CD4-positive, alpha-beta T cell treated with Interferon gamma for 1 hour (primary cell): ENCODE measurements around the gene PRUNE1.

Source experiments
- DNase-seq: peaks from one replicate; pipeline ENCODE4 v3.0.0-alpha.2; 2020

Gene PRUNE1

DNA sequence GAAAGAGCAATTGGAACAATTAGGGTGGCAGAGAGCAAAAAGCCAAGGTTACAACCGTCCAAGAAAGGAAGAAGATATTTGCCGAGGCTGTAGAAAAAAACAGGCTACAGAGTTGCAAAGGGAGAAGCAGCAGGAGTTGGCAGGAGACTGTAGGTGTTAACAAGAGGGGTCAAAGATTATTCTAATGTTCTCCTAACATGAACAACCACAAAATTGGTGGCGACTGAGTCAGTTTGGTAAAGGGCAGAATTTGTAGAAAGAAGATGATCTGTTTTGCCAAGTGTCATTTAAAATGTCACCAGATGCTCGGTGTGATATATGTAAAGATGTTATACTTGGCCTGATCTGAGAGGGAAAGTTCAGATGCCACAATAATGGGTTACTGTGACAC lies 401 bp upstream of the PRUNE1 start:
- no peak for DNase-seq

GRCh38 chr1:151009206-151009587 lies 948 bp downstream of the PRUNE1 start:
- no peak for DNase-seq

DNA sequence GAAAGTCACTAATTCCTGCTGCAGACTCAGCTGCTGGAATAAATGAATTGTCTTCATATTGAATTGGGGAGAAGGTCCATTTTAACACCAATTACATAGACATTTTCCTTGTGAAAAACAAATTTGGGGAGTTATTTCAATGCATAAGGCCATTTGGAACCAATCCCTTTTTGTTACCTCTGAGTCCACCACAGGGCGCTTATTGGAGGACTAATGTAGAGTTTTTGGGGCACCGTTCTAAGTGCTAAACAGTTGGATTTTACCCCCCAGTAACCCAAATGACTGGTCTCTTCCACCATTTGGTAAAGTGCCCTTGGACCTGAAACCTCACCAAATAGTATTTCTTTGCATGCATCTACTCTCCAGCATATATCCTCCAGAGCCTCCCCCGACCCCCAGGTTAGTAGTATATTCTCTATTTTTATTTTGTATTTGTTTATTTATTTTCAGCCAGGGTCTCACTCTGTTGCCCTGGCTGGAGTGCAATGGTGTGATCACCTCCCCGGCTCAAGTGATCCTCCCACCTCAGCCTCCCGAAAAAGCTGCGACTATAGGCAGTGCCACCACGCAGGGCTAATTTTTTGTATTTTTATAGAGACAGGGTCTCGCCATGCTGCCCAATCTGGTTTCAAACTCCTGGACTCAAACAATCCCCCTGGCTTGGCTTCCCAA lies 1.6 kb downstream of the PRUNE1 start:
- no peak for DNase-seq

DNA sequence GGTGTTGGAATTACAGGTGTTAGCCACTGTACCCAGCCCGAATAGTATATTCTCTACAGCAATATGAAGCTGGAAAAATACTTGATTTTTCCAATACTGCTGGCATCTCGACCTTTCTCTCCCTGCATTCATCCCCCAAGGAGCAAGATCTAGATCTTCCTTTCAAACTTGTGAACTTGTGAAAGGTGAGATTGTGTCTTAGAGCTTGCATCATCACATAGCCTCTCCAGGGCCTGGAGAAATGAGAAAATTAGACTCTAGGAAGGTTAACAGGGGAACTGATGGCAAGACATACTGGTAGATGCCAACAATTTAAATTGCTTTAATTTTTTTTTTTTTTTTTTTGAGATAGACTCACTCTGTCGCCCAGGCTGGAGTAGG lies 2.1 kb downstream of the PRUNE1 start:
- DNase-seq = no peak

GRCh38 chr1:151011154-151011850 lies 3.1 kb downstream of the PRUNE1 start:
- no peak for DNase-seq

DNA sequence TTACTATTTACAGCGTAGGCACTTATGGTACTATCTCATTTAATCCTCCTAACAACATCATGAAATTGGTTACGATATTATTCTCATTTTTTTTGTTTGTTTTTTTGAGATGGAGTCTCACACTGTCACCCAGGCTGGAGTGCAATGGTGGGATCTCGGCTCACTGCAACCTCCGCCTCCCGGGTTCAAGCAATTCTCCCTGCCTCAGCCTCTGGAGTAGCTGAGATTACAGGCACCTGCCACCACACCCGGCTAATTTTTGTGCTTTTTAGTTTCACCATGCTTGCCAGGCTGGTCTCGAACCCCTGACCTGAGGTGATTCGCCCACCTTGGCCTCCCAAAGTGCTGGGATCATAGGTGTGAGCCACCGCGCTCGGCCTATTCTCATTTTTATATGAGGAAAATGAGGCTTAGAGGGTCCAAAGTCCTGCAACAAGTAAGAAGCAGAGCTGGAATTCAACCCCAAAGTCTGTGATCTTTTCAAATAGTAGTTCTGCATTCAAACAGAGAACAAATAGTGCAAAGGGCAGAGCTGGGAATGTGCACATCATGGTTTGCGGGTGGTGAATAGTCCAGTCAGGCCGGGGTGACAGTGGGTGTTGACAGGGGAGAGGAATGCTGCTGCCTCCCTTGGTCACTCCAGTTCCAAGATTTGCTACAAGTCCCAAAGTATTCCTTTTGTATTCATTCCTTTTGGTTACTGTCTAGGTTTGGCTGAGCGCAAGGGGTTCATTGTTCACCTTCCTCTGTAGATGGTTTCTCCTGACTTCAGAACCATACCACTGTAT lies 4.6 kb downstream of the PRUNE1 start:
- no peak for DNase-seq

GRCh38 chr1:151013518-151013917 lies 5.3 kb downstream of the PRUNE1 start:
- DNase-seq = no peak

DNA sequence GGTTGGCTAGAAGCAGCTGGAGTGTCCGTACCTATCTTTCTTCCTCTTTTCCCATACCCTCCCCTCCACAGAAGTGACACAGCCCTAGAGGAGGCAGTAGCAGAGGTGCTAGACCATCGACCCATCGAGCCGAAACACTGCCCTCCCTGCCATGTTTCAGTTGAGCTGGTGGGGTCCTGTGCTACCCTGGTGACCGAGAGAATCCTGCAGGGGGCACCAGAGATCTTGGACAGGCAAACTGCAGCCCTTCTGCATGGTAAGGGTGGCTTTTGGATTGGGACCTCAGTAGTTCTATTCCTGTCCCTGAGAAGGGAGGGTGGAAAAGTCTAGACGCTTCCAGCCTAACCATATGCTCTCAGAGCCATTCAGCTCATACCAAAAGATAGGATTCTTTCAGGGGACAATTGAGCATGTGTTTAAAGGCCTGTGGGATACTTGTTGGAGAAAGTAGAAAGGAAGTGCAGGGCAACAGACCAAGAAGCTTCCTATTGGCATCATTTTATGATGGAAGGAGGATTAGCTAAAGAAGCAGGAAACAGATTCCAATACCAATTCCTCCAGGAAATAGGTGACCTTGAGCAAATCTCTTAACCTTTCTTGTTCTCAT lies 16.4 kb downstream of the PRUNE1 start:
- DNase-seq = peak; percentile 84

- DNase-seq = no peak
Measured at GRCh38 chr1:151026460-151026859, 18.2 kb downstream of the PRUNE1 start.

DNA sequence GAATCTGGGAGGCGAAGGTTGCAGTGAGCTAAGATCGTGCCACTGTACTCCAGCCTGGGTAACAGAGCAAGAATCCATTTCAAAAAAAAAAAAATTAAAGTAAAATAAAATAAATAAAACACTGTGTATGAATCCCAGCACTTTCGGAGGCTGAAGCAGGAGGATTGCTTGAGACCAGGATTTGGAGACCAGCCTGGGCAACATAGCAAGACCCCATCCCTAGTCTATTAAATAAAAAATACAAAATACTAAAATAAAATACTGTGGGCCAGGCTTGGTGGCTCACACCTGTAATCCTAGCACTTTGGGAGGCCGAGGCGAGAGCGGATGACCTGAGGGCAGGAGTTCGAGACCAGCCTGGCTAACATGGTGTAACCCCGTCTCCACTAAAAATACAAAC lies 23.9 kb downstream of the PRUNE1 start:
- DNase-seq = no peak

DNA sequence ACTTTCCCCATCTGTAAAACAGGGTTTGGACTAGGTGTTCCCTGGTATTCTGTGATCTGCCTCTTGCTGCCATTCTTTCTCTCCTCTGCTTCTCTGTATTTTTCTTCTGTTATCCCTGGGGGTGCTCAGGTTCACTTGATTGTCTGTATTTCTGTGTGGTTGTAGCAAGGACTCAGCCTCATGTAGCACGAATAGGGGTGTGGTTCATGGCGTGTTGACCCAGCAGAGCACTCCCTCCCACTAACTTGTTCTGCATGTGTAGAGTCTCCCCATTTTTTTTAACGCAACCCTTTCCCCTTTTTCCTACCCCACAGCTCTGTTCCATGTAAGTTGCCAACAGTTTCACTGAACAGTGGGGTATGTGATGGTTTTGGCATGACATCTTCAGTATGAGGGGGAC lies 26.9 kb downstream of the PRUNE1 start:
- DNase-seq = no peak

DNA sequence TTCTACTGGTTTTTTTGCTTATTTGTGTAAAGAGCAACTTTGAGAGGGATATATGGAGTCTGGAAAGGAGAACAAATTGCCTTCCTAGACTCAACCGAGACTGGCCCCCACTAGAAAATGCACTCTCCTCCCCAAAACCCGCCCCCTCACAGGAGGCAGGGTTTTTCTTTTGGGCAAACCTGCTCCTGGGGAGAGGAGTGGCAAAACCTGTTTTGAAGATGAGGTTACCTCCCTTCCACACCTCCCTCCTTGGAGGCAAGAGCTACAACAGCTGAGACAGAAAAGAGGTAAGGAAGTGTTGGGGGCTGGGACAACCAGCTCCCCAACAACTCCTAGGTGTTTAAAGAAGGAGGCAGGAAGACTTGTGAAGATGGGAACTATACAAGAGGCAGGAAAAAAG lies 28.1 kb downstream of the PRUNE1 start, which contains the start of gene BNIPL:
Gene BNIPL (plus strand): TSS at position 231 of the 400 bp plus-strand sequence. CDS start 140 bp downstream, at position 371.
- DNase-seq = no peak

DNA sequence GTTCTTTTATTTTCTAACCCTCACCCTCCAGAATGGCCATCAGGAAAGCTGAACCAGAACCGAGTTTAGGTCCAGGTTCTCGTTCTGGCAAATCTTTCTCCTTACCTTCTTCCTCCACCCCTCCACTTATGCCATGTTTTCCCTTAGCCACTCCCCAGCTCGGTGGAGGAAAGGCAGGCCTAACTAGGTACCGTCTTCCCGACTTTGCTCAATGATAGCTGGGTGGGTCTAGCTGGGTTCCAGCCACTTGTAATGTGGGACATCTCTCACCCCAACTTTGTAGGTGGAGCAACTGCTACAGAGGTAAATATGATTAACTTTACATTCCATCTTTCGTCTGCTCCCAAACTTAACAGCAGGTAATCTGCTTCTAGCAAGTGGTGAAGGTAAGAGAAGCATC lies 28.8 kb downstream of the PRUNE1 start:
- DNase-seq = no peak

DNA sequence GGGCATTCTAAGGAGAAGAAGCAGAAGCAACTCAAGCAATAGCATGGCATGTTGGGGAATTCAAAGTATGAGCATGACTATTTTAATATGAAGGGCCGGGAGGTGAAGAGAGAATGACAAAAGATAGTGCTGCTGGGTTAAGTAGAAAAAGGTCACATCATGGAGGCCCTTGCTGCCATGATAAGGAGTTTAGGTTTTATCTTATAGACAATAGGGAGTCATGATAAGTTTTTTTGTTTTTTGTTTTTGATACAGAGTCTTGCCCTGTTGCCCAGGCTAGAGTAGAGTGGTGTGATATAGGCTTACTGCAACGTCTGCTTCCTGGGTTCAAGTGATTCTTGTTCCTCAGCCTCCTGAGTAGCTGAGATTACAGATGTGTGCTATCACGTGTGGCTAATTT lies 31.3 kb downstream of the PRUNE1 start:
- DNase-seq = no peak

DNA sequence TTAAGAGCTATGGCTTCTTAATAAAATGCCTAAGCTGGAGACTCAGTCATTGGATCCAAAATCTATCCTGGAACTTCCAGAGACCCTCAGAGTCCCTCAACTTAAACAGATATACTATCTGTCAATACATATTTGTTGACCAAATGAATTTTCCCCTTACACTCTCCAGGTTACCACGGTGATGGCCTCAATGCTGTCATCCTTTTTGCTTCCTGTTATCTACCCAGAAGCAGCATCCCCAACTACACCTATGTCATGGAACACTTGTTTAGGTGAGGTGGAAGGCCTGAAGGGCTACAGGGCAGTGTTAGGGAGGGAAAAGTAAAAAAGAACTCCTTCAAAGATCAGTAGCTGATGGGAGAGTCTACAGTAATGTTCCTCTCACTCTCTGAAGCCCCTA lies 34.9 kb downstream of the PRUNE1 start:
- no peak for DNase-seq

GRCh38 chr1:151047591-151047924 lies 39.3 kb downstream of the PRUNE1 start, which contains the start of gene C1orf56:
C1orf56 (plus strand) TSS chr1:151047751; CDS start chr1:151047848, 97 bp downstream.
- DNase-seq = peak; percentile 58

GRCh38 chr1:151047925-151048644 lies 39.8 kb downstream of the PRUNE1 start:
- DNase-seq = peak; percentile 63

DNA sequence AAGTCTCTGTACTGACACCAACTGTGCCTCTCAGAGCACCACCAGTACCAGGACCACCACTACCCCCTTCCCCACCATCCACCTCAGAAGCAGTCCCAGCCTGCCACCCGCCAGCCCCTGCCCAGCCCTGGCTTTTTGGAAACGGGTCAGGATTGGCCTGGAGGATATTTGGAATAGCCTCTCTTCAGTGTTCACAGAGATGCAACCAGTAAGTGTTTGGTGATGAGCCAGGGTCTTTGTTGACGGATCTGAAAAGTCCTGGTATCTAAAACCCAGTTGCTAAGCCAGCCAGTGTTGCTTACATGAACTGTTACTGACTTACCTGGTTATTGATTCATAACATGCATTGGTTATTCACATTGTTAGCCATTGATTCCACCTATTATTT lies 40.4 kb downstream of the PRUNE1 start:
- DNase-seq = no peak

GRCh38 chr1:151049458-151049857 lies 41.2 kb downstream of the PRUNE1 start:
- no peak for DNase-seq

GRCh38 chr1:151050051-151050688 lies 41.9 kb downstream of the PRUNE1 start:
- no peak for DNase-seq

- DNase-seq = no peak
Measured at GRCh38 chr1:151051356-151052009, 43.2 kb downstream of the PRUNE1 start.
